SHP77 treated with DMSO at 0.1 percent for 48 hours (cell line): ENCODE results near the gene HDLBP.
"Not testable (repeated sequence)": the region's sequence is repeated elsewhere in the genome, so short reads cannot be mapped to it uniquely, and the experiment has no call there.

Experiments
- DNase-seq: peaks from one replicate; lab custom pipeline; 2025; lab: John Stamatoyannopoulos, UW

The HDLBP gene

DNA sequence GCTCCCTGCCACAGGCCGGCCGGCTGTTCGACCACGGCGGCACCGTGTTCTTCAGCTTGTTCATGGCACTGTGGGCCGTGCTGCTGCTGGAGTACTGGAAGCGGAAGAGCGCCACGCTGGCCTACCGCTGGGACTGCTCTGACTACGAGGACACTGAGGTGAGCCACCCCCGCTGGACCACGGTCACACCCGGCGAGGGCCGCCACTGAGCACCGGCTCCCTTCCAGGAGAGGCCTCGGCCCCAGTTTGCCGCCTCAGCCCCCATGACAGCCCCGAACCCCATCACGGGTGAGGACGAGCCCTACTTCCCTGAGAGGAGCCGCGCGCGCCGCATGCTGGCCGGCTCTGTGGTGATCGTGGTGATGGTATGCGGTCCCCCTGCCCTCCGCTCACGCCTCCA lies 106.2 kb downstream of the HDLBP start:
- DNase-seq = no peak

DNA sequence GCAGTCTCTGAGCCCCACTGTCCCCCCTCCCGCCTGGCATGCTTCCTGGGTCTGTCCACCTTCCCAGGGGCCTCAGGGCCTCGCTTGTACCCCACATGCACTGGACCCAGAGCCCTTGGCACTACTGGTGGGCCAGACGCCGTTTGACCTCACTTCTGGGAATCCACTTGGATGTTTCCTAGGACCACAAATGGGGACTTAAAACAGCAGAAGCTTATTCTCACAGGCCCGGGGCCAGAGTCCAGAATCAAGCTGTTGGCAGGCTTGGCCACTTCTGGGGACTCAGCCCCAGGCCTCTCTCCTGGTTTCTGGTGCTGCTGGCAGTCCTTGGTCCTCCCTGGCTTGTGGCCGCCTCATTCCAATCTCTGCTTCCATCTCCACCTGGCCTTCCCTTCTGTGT lies 107.4 kb downstream of the HDLBP start:
- DNase-seq = no peak

DNA sequence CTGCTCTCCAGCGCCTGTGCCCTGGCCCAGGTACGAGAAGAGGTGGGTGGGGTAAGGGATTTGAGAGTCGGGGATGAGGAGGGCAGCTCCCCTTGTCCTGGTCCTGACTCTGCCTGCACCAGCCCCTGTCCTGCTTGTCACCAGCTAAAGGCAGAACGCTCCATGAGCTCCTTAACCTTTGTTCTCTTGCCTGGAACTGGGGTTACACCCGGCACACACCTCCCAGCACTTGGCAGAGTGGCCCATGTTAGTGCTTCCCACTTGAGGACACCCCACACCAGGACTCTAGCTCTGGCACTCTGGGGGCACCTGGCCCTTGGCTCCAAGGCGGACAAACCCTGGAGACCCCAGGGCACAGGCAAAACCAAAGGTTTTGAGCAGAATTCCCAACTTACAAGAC lies 107.8 kb downstream of the HDLBP start:
- DNase-seq = no peak

GRCh38 chr2:241207151-241207550 lies 108.3 kb downstream of the HDLBP start:
- no peak for DNase-seq

GRCh38 chr2:241205086-241205485 lies 110.4 kb downstream of the HDLBP start:
- DNase-seq = no peak

- DNase-seq = no peak
These were observed 111.0 kb downstream of the HDLBP start for GRCh38 chr2:241204490-241204889.

GRCh38 chr2:241204010-241204384 lies 111.5 kb downstream of the HDLBP start:
- DNase-seq = no peak

DNA sequence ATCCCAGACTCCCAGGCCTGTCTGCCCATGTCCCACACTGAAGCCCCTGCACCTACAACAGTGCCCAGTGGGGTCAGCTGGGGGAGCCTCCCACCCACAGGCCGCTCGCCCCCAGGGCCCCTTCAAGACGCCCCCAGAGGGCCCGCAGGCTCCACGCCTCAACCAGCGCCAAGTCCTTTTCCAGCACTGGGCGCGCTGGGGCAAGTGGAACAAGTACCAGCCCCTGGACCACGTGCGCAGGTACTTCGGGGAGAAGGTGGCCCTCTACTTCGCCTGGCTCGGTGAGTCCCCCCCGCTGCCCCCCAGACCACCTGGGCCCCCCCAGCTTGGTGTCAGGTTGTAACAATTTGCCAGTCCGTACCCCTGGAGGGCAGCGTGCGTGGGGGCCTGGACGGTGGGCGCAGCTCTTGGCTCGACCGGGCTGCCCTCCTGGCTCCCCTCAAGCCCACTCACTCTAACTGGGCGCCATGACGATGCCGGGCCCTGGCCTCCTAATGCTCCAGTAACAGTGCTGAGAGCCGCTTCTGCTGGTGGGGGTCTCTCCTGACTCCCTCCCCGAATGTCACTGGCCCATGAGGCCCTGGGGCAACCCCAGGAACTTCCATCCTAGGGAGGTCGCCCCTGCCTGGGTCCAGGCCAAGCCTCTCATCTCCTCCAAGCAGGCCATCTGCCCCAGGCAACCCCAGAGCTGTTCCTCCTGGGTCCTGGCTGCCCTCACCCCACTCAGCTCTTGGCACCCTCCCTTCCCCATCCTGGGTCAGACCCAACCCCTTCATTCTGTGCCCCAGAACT lies 112.1 kb downstream of the HDLBP start:
- no peak for DNase-seq

- no peak for DNase-seq
These were observed 112.8 kb downstream of the HDLBP start for GRCh38 chr2:241202681-241203080.

- no peak for DNase-seq
These were observed 113.2 kb downstream of the HDLBP start for GRCh38 chr2:241202268-241202585.

DNA sequence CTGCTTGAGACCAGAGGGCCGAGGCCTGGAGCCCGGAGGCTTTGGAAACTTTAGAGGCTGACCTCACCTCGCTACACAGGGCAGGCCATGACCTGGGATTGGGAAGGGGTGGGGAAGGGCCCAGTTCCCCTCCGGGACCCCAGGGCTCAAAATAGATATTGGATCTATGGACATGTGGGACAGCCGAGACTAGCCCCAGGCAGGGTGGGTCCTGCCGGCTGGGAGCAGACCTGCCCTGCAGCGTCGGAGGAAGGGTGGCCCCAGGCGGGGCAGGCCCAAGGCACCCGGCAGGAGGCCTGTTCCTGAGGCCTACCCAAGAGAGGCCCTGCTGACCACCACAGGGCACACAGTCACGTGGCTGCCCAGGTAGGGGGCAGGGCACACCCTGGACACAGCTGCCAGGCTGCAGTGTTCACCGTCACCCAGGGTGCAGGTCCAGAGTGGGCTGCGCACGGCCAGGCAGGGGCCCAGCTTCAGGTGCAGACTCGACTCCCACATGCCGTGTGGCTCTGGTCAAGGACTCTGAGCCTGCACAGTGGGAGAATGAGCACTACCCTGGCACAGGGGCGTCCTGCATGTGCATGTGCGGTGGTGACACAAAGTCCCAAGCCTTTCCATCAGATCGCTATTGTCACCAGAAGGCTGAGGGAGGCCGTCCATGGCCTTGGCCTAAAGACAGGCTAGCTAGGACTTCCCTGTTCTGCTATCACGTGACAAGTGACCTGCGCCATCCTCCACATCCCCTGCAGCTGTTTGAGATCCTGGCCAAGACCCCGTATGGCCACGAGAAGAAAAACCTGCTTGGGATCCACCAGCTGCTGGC lies 113.8 kb downstream of the HDLBP start:
- DNase-seq = no peak

DNA sequence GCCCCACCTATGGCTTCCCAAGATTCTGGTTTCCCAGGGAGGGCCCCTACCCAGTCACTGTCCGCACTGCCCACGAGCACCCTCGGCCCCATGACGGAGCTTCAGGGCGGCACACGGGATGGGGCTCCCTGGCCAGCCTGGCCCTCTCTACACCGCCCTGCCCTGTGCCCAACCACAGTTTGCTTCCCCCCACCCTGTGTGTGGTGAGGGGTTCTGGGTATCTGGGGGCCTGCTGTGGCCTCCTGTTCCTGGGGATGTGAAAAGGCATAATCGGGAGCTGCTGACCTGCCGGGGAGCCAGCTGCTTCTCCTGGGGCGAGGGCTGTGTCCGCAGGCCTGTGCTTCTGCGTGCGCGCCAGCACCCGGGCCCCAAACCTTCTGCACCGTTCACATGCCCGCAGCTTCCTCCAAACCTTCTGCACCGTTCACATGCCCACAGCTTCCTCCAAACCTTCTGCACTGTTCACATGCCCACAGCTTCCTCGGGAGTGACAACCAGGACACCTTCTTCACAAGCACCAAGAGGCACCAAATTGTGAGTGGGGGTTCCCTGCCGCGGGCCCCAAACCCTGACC lies 114.6 kb downstream of the HDLBP start:
- DNase-seq = no peak

GRCh38 chr2:241199897-241200821 lies 115.3 kb downstream of the HDLBP start:
- DNase-seq = no peak

DNA sequence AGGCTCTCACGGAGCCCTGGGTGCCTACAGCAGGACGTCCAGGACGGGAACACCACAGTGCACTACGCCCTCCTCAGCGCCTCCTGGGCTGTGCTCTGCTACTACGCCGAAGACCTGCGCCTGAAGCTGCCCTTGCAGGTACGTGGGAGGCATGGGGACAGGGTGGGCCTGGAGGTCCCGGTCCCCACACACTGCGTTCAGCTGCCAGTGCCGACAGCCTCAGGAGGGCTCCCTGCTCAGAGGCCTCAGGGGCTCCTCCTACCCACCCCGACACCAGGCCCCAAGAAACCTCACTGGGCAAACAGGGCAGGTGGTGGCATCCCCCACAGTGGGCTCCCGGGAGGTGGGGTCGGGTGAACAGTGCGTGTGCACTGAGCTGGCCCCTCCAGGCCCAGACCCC lies 116.2 kb downstream of the HDLBP start:
- DNase-seq = no peak

DNA sequence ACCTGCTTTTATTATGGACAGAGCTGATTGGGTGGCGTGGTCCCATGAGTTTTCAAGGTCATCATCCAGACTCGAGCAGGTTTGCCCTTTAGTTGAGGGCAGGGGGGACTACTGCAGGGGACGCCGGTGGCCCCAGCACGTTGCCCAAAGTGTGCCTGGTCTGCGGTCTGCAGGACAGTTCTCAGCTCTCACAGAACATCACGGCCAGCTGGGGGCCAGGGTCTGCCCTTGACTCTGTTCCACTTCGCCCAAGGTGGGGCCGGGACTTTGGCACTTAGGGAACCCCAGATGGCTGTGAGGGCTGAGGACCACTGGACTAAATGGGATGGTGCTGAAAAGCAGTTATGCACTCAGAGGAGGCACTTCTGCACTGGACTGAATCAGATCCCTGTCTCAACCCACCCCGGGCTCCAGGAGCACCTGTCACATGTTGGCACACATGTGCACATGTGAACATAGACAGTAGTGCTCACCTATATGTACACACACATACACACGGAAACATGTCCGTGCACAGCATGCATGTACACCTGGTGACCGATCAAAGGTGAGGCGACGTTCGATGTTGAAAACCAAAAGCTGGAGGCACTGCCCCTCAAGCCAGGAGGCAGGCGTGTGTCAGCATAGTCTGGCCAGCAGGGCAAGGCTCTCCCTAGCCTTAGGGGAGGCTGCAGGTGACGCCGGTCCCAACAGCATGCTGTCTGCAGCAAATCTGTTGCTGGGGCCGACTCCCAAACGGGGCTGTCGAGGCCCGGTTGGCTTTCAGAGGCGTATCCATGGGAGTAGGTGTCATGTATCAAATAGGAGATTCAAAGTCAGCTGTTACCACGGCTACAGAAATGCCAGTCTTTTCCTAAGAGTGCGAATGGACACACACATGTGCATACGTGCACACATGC lies 116.8 kb downstream of the HDLBP start:
- DNase-seq = no peak

DNA sequence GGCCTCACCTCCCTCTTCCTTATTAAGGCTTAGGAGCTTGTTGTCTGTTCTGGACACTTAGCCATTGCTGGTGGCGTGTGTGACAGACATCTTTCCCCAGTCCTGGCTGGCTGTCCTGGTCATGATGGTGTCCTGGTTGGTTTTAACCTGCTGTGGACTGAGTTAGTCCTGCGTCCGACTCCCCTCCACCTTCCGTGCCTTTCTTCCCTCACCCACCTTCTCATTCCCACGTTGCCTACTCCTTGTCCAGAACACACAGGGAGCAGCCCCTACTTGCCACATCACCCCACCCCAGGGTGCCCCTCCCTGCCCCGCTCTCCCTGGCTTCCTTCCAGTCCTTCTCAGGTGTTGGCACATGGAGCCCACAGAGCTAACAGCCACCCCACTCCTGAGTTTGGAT lies 117.5 kb downstream of the HDLBP start:
- no peak for DNase-seq

DNA sequence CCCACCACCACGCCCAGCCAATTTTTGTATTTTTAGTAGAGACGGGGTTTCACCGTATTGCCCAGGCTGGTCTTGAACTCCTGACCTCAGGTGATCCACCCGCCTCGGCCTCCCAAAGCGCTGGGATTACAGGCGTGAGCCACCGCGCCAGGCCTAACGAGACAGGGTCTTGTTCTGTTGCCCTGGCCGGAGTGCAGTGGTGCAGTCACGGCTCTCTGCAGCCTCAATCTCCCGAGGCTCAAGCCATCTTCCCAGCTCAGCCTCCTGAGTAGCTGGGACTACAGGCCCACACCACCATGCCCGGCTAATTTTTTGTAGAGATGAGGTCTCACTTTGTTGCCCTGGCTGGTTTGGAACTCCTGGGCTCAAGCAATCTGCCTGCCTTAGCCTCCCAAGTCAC lies 118.2 kb downstream of the HDLBP start:
- not testable (repeated sequence) for DNase-seq

DNA sequence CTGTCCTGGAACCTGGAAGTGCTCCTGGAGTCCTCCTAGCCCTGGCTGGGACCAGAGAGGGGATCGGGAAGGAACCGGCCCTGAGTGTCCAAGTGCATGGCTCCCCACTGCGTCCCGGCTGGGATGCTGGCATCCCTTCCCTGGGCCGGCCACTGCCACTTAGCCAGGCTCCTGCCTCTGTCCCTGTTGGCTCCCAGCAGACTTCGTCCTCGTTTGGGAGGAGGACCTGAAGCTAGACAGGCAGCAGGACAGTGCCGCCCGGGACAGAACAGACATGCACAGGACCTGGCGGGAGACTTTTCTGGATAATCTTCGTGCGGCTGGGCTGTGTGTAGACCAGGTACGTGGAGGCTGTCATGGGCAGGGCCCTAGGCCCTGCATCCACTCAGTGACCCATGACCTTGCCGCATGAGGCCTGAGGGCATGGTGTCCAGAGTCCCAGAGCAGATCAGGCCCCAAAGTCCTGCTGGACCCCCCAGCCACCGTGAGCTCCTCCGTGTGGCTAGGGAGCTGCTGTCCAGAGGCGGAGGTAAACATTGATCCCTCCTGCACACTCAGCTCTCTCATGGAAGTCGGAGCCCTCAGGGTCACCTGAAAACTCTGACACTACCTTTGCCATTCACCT lies 119.9 kb downstream of the HDLBP start:
- DNase-seq = no peak

GRCh38 chr2:241194811-241195210 lies 120.7 kb downstream of the HDLBP start:
- DNase-seq = no peak

- no peak for DNase-seq
These were observed 122.2 kb downstream of the HDLBP start for GRCh38 chr2:241193271-241193670.

DNA sequence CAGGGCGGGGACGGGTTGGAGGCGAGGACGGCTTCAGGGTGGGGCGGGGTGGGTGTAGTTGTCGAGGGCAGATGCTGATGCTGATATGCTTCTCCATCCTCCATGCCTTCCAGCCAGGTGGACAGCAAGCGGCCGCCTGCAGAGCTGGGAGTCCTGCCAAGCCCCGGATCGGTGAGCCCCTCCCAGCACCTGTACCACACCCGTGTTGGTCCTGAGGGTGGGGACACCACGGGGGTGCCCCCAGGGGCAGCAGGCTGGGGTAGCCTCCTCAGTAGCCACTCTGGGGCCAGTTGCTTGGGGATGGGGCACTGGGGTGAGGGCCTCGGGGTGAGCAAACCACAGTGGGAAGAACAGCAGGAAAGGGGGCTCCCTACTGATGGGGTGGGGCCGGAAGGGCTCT lies 124.4 kb downstream of the HDLBP start:
- no peak for DNase-seq
